GM10266 (cell line): Measurements from ENCODE around the gene CASZ1.

Experiments used
- DNase-seq: peaks from one replicate; pipeline ENCODE4 v3.0.0; 2012; ENCODE audit errors: extremely low spot score
- TF ChIP-seq, protein P1 (sequence below): IDR thresholded peaks from 2 replicates; pipeline ENCODE4 v1.5.1; 2012; ENCODE audit warnings: mild to moderate bottlenecking, low read depth; ENCODE audit not compliant: control insufficient read depth, insufficient read depth; ENCODE audit errors: missing control alignments

CASZ1 gene

DNA sequence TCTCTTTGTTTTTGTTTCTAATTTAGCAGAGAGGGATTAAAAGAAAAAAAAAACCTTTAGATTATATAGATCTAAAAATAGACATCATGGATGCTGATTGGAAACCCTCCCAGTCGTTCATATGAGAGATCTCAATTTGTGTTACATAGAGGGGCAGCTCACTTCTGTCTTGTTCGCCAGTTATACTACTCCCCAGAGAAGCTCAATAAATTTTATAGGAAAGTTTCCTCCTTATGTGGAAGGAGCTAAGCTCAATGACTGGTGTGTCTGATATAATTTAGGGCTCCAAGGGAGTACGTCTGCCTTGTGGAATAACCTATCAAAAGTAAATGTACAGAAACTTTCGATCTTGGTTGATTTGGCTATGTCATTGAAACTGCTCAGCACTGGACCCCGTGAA lies 204.1 kb downstream of the CASZ1 start:
- TF ChIP-seq, protein P1, sequence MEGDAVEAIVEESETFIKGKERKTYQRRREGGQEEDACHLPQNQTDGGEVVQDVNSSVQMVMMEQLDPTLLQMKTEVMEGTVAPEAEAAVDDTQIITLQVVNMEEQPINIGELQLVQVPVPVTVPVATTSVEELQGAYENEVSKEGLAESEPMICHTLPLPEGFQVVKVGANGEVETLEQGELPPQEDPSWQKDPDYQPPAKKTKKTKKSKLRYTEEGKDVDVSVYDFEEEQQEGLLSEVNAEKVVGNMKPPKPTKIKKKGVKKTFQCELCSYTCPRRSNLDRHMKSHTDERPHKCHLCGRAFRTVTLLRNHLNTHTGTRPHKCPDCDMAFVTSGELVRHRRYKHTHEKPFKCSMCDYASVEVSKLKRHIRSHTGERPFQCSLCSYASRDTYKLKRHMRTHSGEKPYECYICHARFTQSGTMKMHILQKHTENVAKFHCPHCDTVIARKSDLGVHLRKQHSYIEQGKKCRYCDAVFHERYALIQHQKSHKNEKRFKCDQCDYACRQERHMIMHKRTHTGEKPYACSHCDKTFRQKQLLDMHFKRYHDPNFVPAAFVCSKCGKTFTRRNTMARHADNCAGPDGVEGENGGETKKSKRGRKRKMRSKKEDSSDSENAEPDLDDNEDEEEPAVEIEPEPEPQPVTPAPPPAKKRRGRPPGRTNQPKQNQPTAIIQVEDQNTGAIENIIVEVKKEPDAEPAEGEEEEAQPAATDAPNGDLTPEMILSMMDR: no peak
- DNase-seq: no peak

DNA sequence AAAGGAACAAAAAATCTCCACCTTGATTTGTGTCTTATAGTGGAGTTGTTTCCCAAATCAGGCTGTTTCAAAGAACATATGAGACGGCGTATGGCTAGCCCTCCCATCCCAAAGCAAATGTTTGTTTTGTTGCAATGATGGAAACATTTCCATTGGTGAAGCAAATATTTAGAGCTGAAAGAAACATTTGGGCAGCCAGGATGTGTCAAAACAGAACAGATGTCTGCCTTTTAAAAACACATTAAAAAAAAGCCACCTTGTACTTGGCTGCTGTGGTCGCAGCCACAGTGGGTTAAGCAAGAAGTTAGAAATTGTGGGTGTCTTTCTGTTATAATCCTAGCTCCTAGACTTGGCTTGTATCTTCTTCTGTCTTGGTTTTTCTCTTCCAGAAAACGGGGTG lies 205.4 kb downstream of the CASZ1 start:
- TF ChIP-seq, protein P1: no peak
- DNase-seq: no peak

DNA sequence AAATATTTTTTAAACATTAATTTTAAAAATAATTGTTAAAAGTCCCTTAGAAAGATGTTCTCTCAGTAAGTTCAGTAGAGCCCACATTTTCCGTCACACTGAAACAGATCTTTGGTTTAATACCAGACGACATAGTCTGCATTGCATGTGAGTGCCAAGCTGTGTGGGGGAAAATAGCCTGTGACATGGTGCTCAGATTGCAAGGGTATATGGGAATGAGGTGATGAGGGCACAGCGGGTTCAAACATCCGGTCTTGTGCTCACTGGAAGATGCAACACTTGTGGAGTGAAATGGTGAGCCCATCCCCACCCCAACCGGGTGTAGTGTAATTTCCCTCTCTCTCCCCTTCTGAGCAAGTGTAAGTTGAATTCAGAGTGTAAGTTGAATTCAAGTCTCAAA lies 207.4 kb downstream of the CASZ1 start:
- no peak for DNase-seq
- TF ChIP-seq, protein P1: no peak

DNA sequence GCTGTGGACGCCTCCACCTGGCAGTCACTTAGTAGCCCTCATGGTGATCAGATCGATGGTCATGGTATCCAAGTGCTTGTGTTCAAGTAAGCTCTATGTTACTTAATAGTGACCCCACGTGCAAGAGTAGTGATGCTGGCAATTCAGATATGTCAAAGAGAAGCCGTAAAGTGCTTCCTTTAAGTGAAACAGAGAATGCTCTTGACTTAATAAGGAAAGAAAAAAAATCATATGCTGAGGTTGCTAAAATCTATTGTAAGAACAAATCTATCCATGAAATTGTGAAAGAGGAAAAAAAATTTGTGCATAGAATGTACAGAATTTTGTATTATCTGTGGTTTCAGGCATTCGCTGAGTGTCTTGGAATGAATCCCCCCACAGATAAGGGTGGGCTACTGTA lies 207.8 kb downstream of the CASZ1 start:
- TF ChIP-seq, protein P1: no peak
- no peak for DNase-seq
